Measurements from ENCODE around the gene ATAT1. TPM values are rescaled to one million over a fixed set of nuclear protein-coding genes. Genes with fewer than 3 reads are reported as not detected.

ATAT1 gene
- total and polyA plus RNA-seq, 2 of the 13 experiments (the other 11 are each of a cell fraction or from before 2014, with no cell fraction given): 9.2 to 23.6 TPM

- peak; percentile 21; the same call in 1 of the 2 replicates for TF ChIP-seq ZNF431 (CRISPR knock-in tag; IDR thresholded peaks at IDR 0.05; ENCODE audit: borderline replicate concordance, low read depth)
- no peak for TF ChIP-seq NFE2 (CRISPR knock-in tag; IDR thresholded peaks at IDR 0.05)
- no peak for TF ChIP-seq ARNTL (CRISPR knock-in tag; IDR thresholded peaks at IDR 0.05)
- TF ChIP-seq TCF7L2 (IDR thresholded peaks at IDR 0.05; ENCODE audit: low read depth, low read length): no peak
- TF ChIP-seq PAF1 (CRISPR knock-in tag; IDR thresholded peaks at IDR 0.05): no peak; the same call in 1 of the 2 replicates
- no peak for TF ChIP-seq PHB2 (IDR thresholded peaks at IDR 0.05; ENCODE audit: partially characterized antibody)
- no peak for TF ChIP-seq THYN1 (CRISPR knock-in tag; IDR thresholded peaks at IDR 0.05; ENCODE audit: borderline replicate concordance, low read depth)
- no peak for TF ChIP-seq ZFP41 (CRISPR knock-in tag; IDR thresholded peaks at IDR 0.05; ENCODE audit: borderline replicate concordance)
- no peak for TF ChIP-seq ZNF510 (CRISPR knock-in tag; IDR thresholded peaks at IDR 0.05; ENCODE audit: low read depth)
- peak; percentile 50; the same call in 1 of the 2 replicates for TF ChIP-seq ARID5B (CRISPR knock-in tag; IDR thresholded peaks at IDR 0.05)
- no peak for TF ChIP-seq TFDP2 (CRISPR knock-in tag; IDR thresholded peaks at IDR 0.05)
- no peak for TF ChIP-seq KAT2B (IDR thresholded peaks at IDR 0.05; ENCODE audit: borderline replicate concordance, low read depth, low read length)
- TF ChIP-seq ZBTB46 (CRISPR knock-in tag; IDR thresholded peaks at IDR 0.05; ENCODE audit: borderline replicate concordance): no peak
- no peak for TF ChIP-seq MYC (CRISPR knock-in tag; IDR thresholded peaks at IDR 0.05; ENCODE audit: borderline replicate concordance)
- TF ChIP-seq CREBL2 (CRISPR knock-in tag; IDR thresholded peaks at IDR 0.05; ENCODE audit: borderline replicate concordance): no peak
- no peak for TF ChIP-seq ZKSCAN1 (IDR thresholded peaks at IDR 0.05; ENCODE audit: low read length)
- TF ChIP-seq ZBTB38 (CRISPR knock-in tag; IDR thresholded peaks at IDR 0.05): no peak
- TF ChIP-seq SRSF1 (optimal IDR thresholded peaks at IDR 0.05; ENCODE audit: low read depth, low read length): no peak
- TF ChIP-seq ZNF260 (CRISPR knock-in tag; IDR thresholded peaks at IDR 0.05; ENCODE audit: borderline replicate concordance, low read depth): no peak
- no peak for TF ChIP-seq ZNF550 (CRISPR knock-in tag; IDR thresholded peaks at IDR 0.05; ENCODE audit: borderline replicate concordance)
- peak; percentile 86 for TF ChIP-seq SAP130 (CRISPR knock-in tag; IDR thresholded peaks at IDR 0.05; ENCODE audit: low read depth)
- no peak for TF ChIP-seq TOE1 (CRISPR knock-in tag; IDR thresholded peaks at IDR 0.05)
- TF ChIP-seq ZMAT5 (CRISPR knock-in tag; IDR thresholded peaks at IDR 0.05; ENCODE audit: borderline replicate concordance, low read depth): no peak
- TF ChIP-seq ZFP36L2 (CRISPR knock-in tag; IDR thresholded peaks at IDR 0.05): no peak
- no peak for TF ChIP-seq KDM5B (CRISPR knock-in tag; IDR thresholded peaks at IDR 0.05; ENCODE audit: borderline replicate concordance)
Observed at GRCh38 chr6:30614843-30615218, 11.8 kb upstream of the ATAT1 start (continued).
